Measurements from ENCODE around the gene FUOM.

FUOM gene

GRCh38 chr10:133336577-133337369, 21.0 kb downstream of the FUOM start, which contains the start of gene CALY:
Gene CALY, minus strand, starts transcription at chr10:133336896. Its CDS starts 7,907 bp downstream, at chr10:133328989.
- no peak within 1 kb of the TSS for H3K4me3 ChIP-seq (replicated peaks; ENCODE audit: low read depth, low read length)
- no peaks in the 10 kb centered on the region for H3K27me3 ChIP-seq (replicated peaks; ENCODE audit: control insufficient read depth, insufficient read depth, low read length)
- no peaks in the 10 kb centered on the region for H3K36me3 ChIP-seq (ENCODE audit: control insufficient read depth, insufficient read depth, low read length)
- DNase-seq (ENCODE audit: extremely low read depth, insufficient read length) = peak; percentile 54
- no peak for TF ChIP-seq CTCF (IDR thresholded peaks at IDR 0.05; ENCODE audit: insufficient read depth, low read length, poor library complexity, severe bottlenecking)

- no peak for DNase-seq (ENCODE audit: extremely low read depth, insufficient read length)
- TF ChIP-seq CTCF (IDR thresholded peaks at IDR 0.05; ENCODE audit: insufficient read depth, low read length, poor library complexity, severe bottlenecking) = no peak
- no peak overlapping the region for H3K4me3 ChIP-seq (replicated peaks; ENCODE audit: low read depth, low read length)
- no peaks in the 10 kb centered on the region for H3K36me3 ChIP-seq (ENCODE audit: control insufficient read depth, insufficient read depth, low read length)
- H3K27me3 ChIP-seq (replicated peaks; ENCODE audit: control insufficient read depth, insufficient read depth, low read length) = no peaks in the 10 kb centered on the region
These were observed 21.7 kb downstream of the FUOM start for GRCh38 chr10:133336118-133336576.

DNA sequence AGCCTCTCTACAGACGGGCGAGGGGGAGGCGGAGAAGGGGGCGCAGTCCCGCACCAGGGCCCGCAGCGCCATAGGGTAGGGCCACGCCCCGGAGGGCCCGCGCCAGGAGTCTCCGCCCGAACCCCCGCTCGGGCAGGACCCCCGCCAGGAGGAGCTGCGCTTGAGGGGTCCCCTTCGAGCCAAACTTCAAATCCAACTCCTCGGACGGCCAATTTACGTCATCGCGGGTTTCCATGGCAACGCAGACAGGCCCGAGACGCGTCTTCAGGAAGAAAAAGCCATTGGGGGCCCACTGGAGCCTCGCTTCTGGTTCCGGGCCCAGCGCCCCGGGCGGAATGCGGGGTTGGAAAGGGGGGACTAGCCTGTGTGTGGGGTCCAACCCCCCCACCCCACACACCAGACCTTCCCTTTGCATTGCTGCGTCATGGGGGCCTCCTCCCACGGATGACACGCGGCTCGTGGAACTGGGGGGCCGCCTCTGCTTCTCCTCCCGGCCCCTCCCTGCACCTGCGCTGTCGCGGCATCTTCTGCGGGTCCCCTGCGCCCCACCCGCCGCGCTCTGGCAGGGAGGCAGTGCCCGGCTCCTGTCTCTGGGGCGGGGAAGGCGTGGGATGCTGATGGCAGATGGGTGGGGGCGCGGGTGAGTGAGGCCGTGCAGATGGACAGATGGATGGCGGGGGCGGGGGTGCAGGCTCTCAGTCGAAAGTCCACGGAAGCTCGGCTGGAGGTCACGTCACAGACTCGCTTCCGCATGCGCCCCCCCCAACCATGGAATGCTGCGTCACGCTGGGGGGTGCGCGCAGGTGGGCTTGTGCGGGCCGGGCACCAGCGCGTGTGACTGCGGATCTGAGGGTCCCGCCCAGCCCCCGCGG, 22.3 kb downstream of the FUOM start:
- DNase-seq (ENCODE audit: extremely low read depth, insufficient read length) = no peak
- Histone ChIP-seq H3K4me3 (replicated peaks; ENCODE audit: low read depth, low read length) (peak overlapping the region; percentile 18; the same call in 1 of the 2 replicates), H3K36me3 (ENCODE audit: control insufficient read depth, insufficient read depth, low read length) (no peaks in the 10 kb centered on the region), H3K27me3 (replicated peaks; ENCODE audit: control insufficient read depth, insufficient read depth, low read length) (no peaks in the 10 kb centered on the region)
- no peak for TF ChIP-seq CTCF (IDR thresholded peaks at IDR 0.05; ENCODE audit: insufficient read depth, low read length, poor library complexity, severe bottlenecking)

GRCh38 chr10:133334503-133335245, 23.1 kb downstream of the FUOM start:
- no peaks in the 10 kb centered on the region for H3K36me3 ChIP-seq (ENCODE audit: control insufficient read depth, insufficient read depth, low read length)
- H3K4me3 ChIP-seq (replicated peaks; ENCODE audit: low read depth, low read length) = no peak overlapping the region
- TF ChIP-seq CTCF (IDR thresholded peaks at IDR 0.05; ENCODE audit: insufficient read depth, low read length, poor library complexity, severe bottlenecking) = no peak
- no peak for DNase-seq (ENCODE audit: extremely low read depth, insufficient read length)
- no peaks in the 10 kb centered on the region for H3K27me3 ChIP-seq (replicated peaks; ENCODE audit: control insufficient read depth, insufficient read depth, low read length)

GRCh38 chr10:133332936-133333699, 24.7 kb downstream of the FUOM start:
- H3K27me3 ChIP-seq (replicated peaks; ENCODE audit: control insufficient read depth, insufficient read depth, low read length) = no peaks in the 10 kb centered on the region; the same call in 1 of the 2 replicates
- no peaks in the 10 kb centered on the region for H3K36me3 ChIP-seq (ENCODE audit: control insufficient read depth, insufficient read depth, low read length)
- H3K4me3 ChIP-seq (replicated peaks; ENCODE audit: low read depth, low read length) = no peak overlapping the region
- no peak for TF ChIP-seq CTCF (IDR thresholded peaks at IDR 0.05; ENCODE audit: insufficient read depth, low read length, poor library complexity, severe bottlenecking)
- DNase-seq (ENCODE audit: extremely low read depth, insufficient read length) = no peak

Data from GM06990 (cell line).